ENCODE results near the gene RCE1. TPM values are rescaled to one million over a fixed set of nuclear protein-coding genes. Genes with fewer than 3 reads are reported as not detected.

The RCE1 gene
- total RNA-seq, 1 donor from 2014 or later = 17.6 TPM

- DNase-seq (ENCODE audit: low spot score) = no peak
Observed at GRCh38 chr11:66868726-66869566, 25.7 kb downstream of the RCE1 start.

- DNase-seq (ENCODE audit: low spot score) = no peak
Observed at GRCh38 chr11:66869567-66869870, 26.3 kb downstream of the RCE1 start.

DNA sequence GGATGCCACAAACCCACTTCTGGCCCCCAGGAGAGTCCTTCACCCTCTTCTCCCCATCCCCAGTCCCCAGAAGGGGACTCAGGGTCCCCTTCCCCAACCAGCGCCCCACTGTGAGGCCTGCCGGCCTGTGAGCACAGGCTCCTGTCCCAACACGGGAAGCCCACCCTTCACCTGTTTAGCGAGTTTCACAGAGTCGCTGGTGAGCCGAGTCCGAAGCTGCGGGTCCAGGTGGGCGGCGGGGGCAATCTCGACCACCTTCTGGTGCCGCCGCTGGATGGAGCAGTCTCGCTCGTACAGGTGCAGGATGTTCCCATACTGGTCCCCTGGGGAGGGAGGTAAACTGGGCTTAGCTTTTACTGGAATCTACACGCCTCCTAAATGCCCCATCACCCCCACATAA, 26.9 kb downstream of the RCE1 start:
- no peak for DNase-seq (ENCODE audit: low spot score)

DNA sequence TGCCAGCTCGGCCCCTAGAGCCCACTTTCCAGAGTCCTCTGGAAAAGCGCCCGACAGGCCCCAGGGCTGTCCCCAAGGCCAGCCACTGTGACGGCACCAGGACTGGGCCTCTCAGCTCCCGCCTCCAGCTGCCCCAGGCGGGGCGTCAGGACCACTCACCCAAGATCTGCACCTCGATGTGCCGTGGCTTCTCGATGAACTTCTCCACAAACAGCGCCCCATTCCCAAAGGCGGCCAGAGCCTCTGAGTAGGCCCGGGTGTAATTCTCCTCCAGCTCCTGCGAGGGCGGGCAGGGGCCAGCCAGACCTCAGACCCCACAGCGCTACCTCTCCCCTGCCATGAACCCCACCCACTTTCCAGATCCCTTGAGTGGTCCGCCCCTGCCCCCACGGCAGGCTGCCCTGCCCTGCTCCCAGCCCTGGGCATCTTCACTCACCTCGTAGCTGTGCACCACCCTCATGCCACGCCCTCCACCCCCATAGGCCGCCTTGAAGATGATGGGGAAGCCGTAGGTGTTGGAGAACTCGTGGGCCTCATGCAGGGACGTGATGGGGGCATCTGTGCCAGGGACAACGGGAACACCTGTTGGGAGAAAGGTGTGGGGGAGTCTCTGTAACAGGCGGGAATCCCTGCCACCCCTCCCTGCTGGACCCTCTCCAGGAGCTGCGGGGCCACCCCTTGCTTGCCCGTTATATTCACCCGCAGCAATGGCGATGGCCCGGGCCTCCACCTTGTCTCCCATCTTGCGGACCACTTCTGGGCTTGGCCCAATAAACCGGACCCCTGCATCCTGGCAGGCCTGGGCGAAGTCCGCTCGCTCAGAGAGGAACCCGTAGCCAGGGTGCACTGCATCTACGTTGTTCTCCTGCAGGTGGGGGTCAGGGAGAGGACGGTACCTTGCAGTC, 27.6 kb downstream of the RCE1 start:
- DNase-seq (ENCODE audit: low spot score) = no peak

- no peak for DNase-seq (ENCODE audit: low spot score)
Observed at GRCh38 chr11:66871521-66871901, 28.3 kb downstream of the RCE1 start.

GRCh38 chr11:66874232-66874631, 31.0 kb downstream of the RCE1 start:
- DNase-seq (ENCODE audit: low spot score) = no peak

- DNase-seq (ENCODE audit: low spot score) = no peak
Observed at GRCh38 chr11:66875378-66875777, 32.1 kb downstream of the RCE1 start.

GRCh38 chr11:66877588-66878385, 34.5 kb downstream of the RCE1 start:
- DNase-seq (ENCODE audit: low spot score) = no peak

- DNase-seq (ENCODE audit: low spot score) = no peak
Observed at GRCh38 chr11:66878474-66878873, 35.2 kb downstream of the RCE1 start.

- DNase-seq (ENCODE audit: low spot score) = no peak
Observed at GRCh38 chr11:66879000-66879399, 35.8 kb downstream of the RCE1 start.

DNA sequence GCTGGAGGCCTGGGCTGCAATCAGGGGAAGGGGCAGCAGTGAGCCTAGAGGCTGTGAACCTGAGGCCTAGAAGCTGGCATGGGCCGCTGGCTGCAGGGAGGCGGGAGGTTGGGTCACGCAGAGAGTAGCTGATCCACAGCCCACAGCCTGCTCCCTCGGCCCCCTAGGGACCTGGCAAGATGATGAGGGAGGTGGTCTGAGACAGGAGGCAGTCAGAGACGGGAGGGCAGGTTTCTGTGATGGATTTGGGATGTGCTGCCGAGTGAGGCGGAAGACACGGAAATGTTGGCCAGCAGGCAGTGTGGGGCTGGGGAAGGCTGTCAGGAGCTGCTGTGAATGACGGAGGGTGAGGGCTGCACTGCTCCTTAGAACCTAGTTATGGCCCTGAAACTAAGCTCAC, 36.3 kb downstream of the RCE1 start:
- no peak for DNase-seq (ENCODE audit: low spot score)

GRCh38 chr11:66879999-66880398, 36.8 kb downstream of the RCE1 start:
- DNase-seq (ENCODE audit: low spot score) = no peak

- DNase-seq (ENCODE audit: low spot score) = no peak
Observed at GRCh38 chr11:66880496-66881450, 37.5 kb downstream of the RCE1 start.

DNA sequence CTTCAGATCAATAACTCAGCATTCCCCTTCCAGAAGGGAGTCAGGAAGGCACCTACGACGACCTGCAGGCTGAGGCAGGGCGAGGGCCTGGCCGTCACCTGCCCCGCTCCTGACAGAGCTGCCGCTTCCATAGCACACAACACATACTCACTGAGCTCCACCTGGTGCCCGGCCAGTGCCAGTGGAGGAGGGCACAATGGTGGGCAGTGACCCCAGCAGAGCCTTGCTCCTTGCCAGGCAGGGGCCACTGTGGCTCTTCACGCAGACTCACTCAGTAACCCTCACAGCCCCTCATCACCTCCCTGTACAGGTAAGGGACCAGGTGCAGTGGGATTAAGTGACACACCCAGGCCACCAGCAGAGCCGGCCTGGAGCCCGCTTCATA, 38.2 kb downstream of the RCE1 start:
- no peak for DNase-seq (ENCODE audit: low spot score)

DNA sequence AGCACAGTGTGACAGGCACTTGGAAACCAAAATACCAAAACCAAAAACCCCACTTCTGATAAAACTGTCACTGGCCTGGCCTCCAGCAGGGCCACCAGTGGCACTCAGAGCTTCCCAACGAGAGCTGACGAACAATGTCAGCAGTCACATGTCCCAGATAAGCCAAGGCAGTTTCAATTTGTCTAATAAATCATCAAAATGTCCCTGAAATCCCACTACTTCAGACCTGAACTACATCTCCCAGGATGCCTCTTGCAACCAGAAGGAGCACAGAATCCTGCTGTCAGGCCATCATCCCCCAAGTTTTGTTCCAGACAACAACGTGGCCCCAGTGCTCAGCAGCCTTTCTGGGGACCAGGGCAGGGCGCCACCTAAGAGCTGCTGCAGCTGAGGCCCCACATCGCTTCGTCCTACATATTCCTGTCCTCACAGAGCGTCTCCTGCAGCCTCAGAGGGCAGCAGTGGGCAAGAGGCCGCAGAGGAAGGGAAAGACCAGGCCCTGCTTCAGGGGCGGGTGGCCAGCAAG, 38.7 kb downstream of the RCE1 start:
- DNase-seq (ENCODE audit: low spot score) = no peak

GRCh38 chr11:66882561-66883015, 39.3 kb downstream of the RCE1 start:
- no peak for DNase-seq (ENCODE audit: low spot score)

DNA sequence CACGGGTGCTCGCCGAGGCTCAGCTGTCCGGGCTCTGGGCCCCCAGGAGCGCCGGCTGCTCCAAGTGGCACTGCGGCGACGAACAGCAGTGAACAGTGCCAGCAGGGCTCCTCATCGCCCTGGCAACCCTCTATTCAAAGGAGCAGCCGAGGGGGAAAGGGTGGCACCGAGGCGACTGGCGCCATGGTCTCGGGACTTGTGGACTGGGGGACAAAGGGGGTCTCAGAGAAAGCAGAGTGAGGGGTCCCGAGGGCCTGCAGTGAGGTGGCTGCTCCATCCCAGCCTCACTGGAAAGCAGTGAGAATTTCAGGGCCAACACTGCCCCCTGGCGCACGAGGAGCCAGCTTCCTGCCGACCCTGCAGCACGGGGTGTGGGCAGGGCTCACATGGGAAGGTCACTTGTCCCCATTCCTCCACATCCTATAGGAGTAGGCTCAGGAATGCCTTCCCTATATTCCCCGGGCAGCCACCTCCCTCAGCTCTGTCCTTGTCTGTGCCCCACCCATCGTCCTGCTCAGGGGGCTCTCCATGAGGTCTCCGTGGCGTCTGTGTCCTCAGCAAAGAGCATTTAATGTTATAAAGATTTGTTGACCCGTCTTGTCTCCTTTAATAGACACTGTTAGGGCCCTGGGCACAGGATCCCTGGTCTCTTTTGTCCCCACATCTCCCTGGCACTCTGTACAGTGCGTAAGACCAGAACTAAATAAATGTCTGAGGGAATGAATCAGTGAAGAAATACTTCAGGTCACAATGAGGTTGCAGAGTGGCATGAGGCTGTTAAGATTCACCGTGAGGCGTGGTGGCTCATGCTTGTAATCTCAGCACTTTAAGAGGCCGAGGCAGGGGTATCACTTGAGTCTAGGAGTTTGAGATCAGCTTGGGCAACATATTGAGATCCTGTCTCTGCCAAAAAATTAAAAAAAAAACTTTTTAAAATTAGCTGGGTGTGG, 40.0 kb downstream of the RCE1 start:
- DNase-seq (ENCODE audit: low spot score) = peak; percentile 69

DNA sequence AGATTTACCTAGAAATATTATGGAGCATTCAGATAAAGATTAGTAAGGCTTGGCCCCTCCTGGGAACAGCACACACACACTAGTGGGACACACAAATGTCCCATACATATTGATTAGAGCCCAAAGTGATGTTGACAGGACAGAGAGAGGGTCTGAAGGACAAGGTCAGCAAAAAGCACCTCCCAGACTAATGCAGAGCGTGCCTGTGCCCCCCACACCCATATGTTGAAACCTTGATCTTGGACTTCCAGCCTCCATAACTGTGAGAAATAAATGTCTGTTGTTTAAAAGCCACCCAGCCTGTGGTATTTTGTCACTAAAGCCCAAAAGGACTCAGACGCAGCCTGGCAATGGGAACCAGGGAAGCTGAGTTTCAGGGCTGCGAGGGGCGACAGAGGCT, 41.2 kb downstream of the RCE1 start:
- no peak for DNase-seq (ENCODE audit: low spot score)

GRCh38 chr11:66885469-66885868, 42.2 kb downstream of the RCE1 start:
- no peak for DNase-seq (ENCODE audit: low spot score)
